H9 (cell line): ENCODE results near the gene KLC4. TPM values are rescaled to one million over a fixed set of nuclear protein-coding genes. Genes with fewer than 3 reads are reported as not detected.
A peak's percentile ranks its signal among the peaks of the same experiment; 100 is the strongest.

Source experiments
- DNase-seq: peaks from one replicate; pipeline ENCODE4 v3.0.0-alpha.2; 2017
- H2AFZ ChIP-seq: one replicate; pipeline ENCODE4 v1.6.1; 2013; ENCODE audit warnings: mild to moderate bottlenecking, low read length, control low read depth, moderate library complexity
- H2AK5ac ChIP-seq: 2 replicates; pipeline ENCODE4 v1.6.1; 2013; ENCODE audit warnings: low read length, control low read depth, mixed read lengths; ENCODE audit not compliant: insufficient read length
- H2BK120ac ChIP-seq: one replicate; pipeline ENCODE4 v1.6.1; 2013; ENCODE audit warnings: low read depth, mild to moderate bottlenecking, low read length, control low read depth, inconsistent platforms; ENCODE audit not compliant: poor library complexity, severe bottlenecking
- H2BK12ac ChIP-seq: 2 replicates; pipeline ENCODE4 v1.6.1; 2013; ENCODE audit warnings: low read length, control low read depth, mixed read lengths, low read depth; ENCODE audit not compliant: insufficient read length
- H2BK15ac ChIP-seq: 2 replicates; pipeline ENCODE4 v1.6.1; 2013; ENCODE audit warnings: low read depth, low read length, control low read depth
- H2BK20ac ChIP-seq: one replicate; pipeline ENCODE4 v1.6.1; 2013; ENCODE audit warnings: low read depth, mild to moderate bottlenecking, low read length, control low read depth, inconsistent platforms; ENCODE audit not compliant: poor library complexity, severe bottlenecking
- H2BK5ac ChIP-seq: 2 replicates; pipeline ENCODE4 v1.6.1; 2013; ENCODE audit warnings: low read length, control low read depth, mixed read lengths; ENCODE audit not compliant: insufficient read length
- H3K14ac ChIP-seq: 2 replicates; pipeline ENCODE4 v1.6.1; 2013; ENCODE audit warnings: low read length, control low read depth; ENCODE audit not compliant: insufficient read depth
- H3K18ac ChIP-seq: 2 replicates; pipeline ENCODE4 v1.6.1; 2013; ENCODE audit warnings: low read depth, mild to moderate bottlenecking, mixed read lengths, low read length, control low read depth; ENCODE audit not compliant: insufficient read length
- H3K23ac ChIP-seq: 2 replicates; pipeline ENCODE4 v1.6.1; 2013; ENCODE audit warnings: low read length, control low read depth, mixed read lengths, low read depth; ENCODE audit not compliant: insufficient read length
- H3K23me2 ChIP-seq: 2 replicates; pipeline ENCODE4 v1.6.1; 2013; ENCODE audit warnings: low read depth, mild to moderate bottlenecking, mixed read lengths, low read length, control low read depth; ENCODE audit not compliant: insufficient read length, poor library complexity, severe bottlenecking
- H3K27ac ChIP-seq: 2 replicates; pipeline ENCODE4 v1.5.1; 2013; ENCODE audit warnings: low read length, control low read depth, mixed read lengths, low read depth; ENCODE audit not compliant: insufficient read length
- H3K27me3 ChIP-seq: 2 replicates; pipeline ENCODE4 v1.6.1; 2013; ENCODE audit warnings: low read length, control low read depth, inconsistent platforms; ENCODE audit not compliant: insufficient read depth
- H3K4ac ChIP-seq: 2 replicates; pipeline ENCODE4 v1.6.1; 2013; ENCODE audit warnings: low read depth, mild to moderate bottlenecking, control low read depth, inconsistent platforms, low read length, moderate library complexity
- H3K4me1 ChIP-seq: 2 replicates; pipeline ENCODE4 v1.6.1; 2013; ENCODE audit warnings: low read length, control low read depth, inconsistent platforms; ENCODE audit not compliant: insufficient read depth
- H3K4me2 ChIP-seq: 2 replicates; pipeline ENCODE4 v1.6.1; 2013; ENCODE audit warnings: low read length, control low read depth, mixed read lengths; ENCODE audit not compliant: insufficient read length, insufficient read depth
- H3K56ac ChIP-seq: 2 replicates; pipeline ENCODE4 v1.6.1; 2013; ENCODE audit warnings: low read depth, mild to moderate bottlenecking, mixed read lengths, low read length, control low read depth; ENCODE audit not compliant: insufficient read length
- H3K79me1 ChIP-seq: 2 replicates; pipeline ENCODE4 v1.6.1; 2013; ENCODE audit warnings: low read depth, mild to moderate bottlenecking, moderate library complexity, low read length, control low read depth, inconsistent platforms; ENCODE audit not compliant: insufficient read depth, poor library complexity, severe bottlenecking
- H3K79me2 ChIP-seq: 2 replicates; pipeline ENCODE4 v1.6.1; 2013; ENCODE audit warnings: low read length, control low read depth, inconsistent platforms; ENCODE audit not compliant: insufficient read depth
- H3K9ac ChIP-seq: 2 replicates; pipeline ENCODE4 v1.6.1; 2013; ENCODE audit warnings: low read length, control low read depth, mixed read lengths; ENCODE audit not compliant: insufficient read length; ENCODE audit errors: extremely low read depth
- H3K9me3 ChIP-seq: one replicate; pipeline ENCODE4 v1.6.1; 2013; ENCODE audit warnings: low read depth, low read length, inconsistent platforms; ENCODE audit not compliant: control insufficient read depth
- H3T11ph ChIP-seq: one replicate; pipeline ENCODE4 v1.6.1; 2013; ENCODE audit warnings: mild to moderate bottlenecking, low read length, control low read depth, inconsistent platforms
- H4K20me1 ChIP-seq: one replicate; pipeline ENCODE4 v1.6.1; 2013; ENCODE audit not compliant: control insufficient read depth, insufficient read length, insufficient read depth
- H4K5ac ChIP-seq: 2 replicates; pipeline ENCODE4 v1.6.1; 2013; ENCODE audit warnings: low read depth, mild to moderate bottlenecking, mixed read lengths, low read length, control low read depth; ENCODE audit not compliant: insufficient read length
- H4K8ac ChIP-seq: replicated peaks from 2 replicates; pipeline ENCODE4 v1.6.1; 2013; ENCODE audit warnings: low read length, control low read depth, mixed read lengths, low read depth; ENCODE audit not compliant: insufficient read length
- H4K91ac ChIP-seq: 2 replicates; pipeline ENCODE4 v1.6.1; 2013; ENCODE audit warnings: low read depth, mild to moderate bottlenecking, moderate library complexity, mixed read lengths, low read length, control low read depth; ENCODE audit not compliant: insufficient read length
- H3K27ac Mint-ChIP-seq, 3 experiments: 2 replicates in 2 of 3; 3 replicates in 1 of 3; pipeline ENCODE4 v1.8.0; 2020 to 2021; ENCODE audit warnings: mixed read lengths in 3 of 3, mild to moderate bottlenecking in 1 of 3, moderate library complexity in 1 of 3
- H3K27me3 Mint-ChIP-seq: 2 replicates; pipeline ENCODE4 v1.8.0; 2021; ENCODE audit warnings: low read depth, mild to moderate bottlenecking, moderate library complexity, mixed read lengths
- H3K36me3 Mint-ChIP-seq, 3 experiments: 2 replicates in 2 of 3; 3 replicates in 1 of 3; pipeline ENCODE4 v1.8.0; 2020 to 2021; ENCODE audit warnings: low read depth in 3 of 3, mixed read lengths in 3 of 3; ENCODE audit not compliant: insufficient read depth in 1 of 3
- H3K4me1 Mint-ChIP-seq, 2 experiments: 2 replicates each; pipeline ENCODE4 v1.8.0; 2020; ENCODE audit warnings: mixed read lengths in 2 of 2
- H3K4me3 Mint-ChIP-seq, 2 experiments: 2 replicates in 1 of 2; 3 replicates in 1 of 2; pipeline ENCODE4 v1.8.0; 2020 to 2021; ENCODE audit warnings: mild to moderate bottlenecking in 2 of 2, mixed read lengths in 2 of 2, moderate library complexity in 1 of 2
- H3K9me3 Mint-ChIP-seq, 2 experiments: 2 replicates in 1 of 2; 3 replicates in 1 of 2; pipeline ENCODE4 v1.8.0; 2020; ENCODE audit warnings: mild to moderate bottlenecking in 2 of 2, mixed read lengths in 2 of 2, moderate library complexity in 1 of 2
- WGBS: extraction: QIAGEN DNeasy Blood & Tissue Kit; methylation state at CpG from one replicate; pipeline ENCODE4 v1.1.7; 2013; ENCODE audit warnings: missing lambda C conversion rate, low lambda C conversion rate, mixed read lengths; ENCODE audit not compliant: insufficient read length; ENCODE audit errors: extremely low coverage; 5-methylcytosine and 5-hydroxymethylcytosine counted together
- total RNA-seq: library from RNA; stranded (reverse); gene quantifications from 2 replicates; pipeline ENCODE4 v1.2.1, GENCODE V29; 2021
- TF ChIP-seq, protein P1 (sequence below): fragments of 200-600 bp; sonication (generic); conservative IDR thresholded peaks from 3 replicates; pipeline ENCODE4 v1.8.0; 2021; ENCODE audit warnings: antibody characterized with exemption, mild to moderate bottlenecking

Gene KLC4
- total RNA-seq, 1 experiment from 2014 or later, result 29.7 TPM

DNA sequence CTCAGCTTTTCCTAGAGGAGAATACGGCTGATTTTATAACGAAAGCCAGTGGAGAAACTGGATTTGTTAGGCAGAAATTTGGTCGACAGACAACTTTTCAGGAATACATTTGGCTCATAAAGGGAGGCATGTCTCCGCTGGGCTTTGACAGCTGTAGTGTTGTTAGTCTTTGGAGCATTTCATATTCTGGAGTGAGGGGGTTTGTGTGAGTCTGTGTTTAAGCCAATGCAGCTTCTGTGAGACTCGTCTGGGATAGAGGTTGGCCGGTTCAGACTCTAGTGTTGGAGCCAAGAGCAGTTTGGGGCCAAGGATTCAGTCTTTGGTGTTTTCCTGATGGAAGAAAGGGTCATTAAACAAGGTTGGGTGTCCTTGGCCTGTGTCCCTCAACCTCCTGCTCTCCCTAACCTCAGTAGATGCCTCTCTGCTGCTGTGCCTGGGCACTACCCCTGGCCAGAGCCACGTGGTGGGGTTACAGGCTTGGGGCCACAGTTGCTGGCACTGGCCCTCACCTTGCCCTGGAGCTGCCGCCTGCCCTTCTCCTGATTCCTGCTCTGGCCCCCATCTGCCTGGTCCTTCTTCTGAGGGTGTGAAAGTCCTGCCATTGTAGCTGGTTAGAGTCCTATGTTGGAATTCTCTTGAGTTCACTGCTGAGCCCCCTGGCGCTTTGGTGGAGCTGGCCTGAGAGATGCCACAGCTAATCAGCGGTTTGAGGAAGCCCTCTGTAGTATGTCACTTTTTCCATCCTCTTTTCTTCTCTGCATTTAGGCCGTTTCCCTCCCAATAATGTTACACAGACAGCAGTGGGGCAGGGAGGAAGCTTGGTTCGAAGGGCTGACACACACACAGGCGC is 23.6 kb downstream of the KLC4 start:
- Histone ChIP-seq H3K9me3 (no peaks in the 10 kb centered on the region), H4K20me1 (no peaks in the 10 kb centered on the region), H2BK20ac (no peak overlapping the region), H3K23me2 (no peaks in the 10 kb centered on the region), H3K4ac (no peak overlapping the region), H4K8ac (no peak overlapping the region), H2BK5ac (no peak overlapping the region), H4K91ac (no peak overlapping the region), H3K23ac (no peak overlapping the region), H3T11ph (no peak overlapping the region), H4K5ac (no peak overlapping the region), H2BK15ac (no peak overlapping the region), H3K27ac (no peak overlapping the region), H3K56ac (no peak overlapping the region), H3K18ac (no peak overlapping the region), H2AK5ac (no peak overlapping the region), H3K4me2 (no peak overlapping the region), H3K9ac (no peak overlapping the region), H2BK12ac (no peak overlapping the region), H3K27me3 (no peaks in the 10 kb centered on the region), H3K79me2 (peaks cover 37% of the 10 kb centered on the region; the same call in 1 of the 2 replicates), H3K4me1 (peaks cover 5% of the 10 kb centered on the region; the same call in 1 of the 2 replicates), H3K79me1 (peaks cover 6% of the 10 kb centered on the region), H2BK120ac (no peak overlapping the region), H2AFZ (no peak overlapping the region), H3K14ac (no peak overlapping the region)
- DNase-seq, result no peak
- peak overlapping the region in 1 of 2 experiments; percentile 5; a peak in 1 of 5 replicates for H3K4me3 Mint-ChIP-seq
- peaks cover 4 to 9% (median 4%) of the 10 kb centered on the region in 3 experiments; a peak in 5 of 7 replicates for H3K36me3 Mint-ChIP-seq
- peaks cover 40 to 42% of the 10 kb centered on the region in 2 experiments for H3K4me1 Mint-ChIP-seq
- WGBS, result no CpG with 5 or more reads among the region's 13 CpGs
- H3K9me3 Mint-ChIP-seq, result no peaks in the 10 kb centered on the region
- peak overlapping the region in 1 of 3 experiments; percentile 46; a peak in 1 of 7 replicates for H3K27ac Mint-ChIP-seq
- TF ChIP-seq, protein P1, sequence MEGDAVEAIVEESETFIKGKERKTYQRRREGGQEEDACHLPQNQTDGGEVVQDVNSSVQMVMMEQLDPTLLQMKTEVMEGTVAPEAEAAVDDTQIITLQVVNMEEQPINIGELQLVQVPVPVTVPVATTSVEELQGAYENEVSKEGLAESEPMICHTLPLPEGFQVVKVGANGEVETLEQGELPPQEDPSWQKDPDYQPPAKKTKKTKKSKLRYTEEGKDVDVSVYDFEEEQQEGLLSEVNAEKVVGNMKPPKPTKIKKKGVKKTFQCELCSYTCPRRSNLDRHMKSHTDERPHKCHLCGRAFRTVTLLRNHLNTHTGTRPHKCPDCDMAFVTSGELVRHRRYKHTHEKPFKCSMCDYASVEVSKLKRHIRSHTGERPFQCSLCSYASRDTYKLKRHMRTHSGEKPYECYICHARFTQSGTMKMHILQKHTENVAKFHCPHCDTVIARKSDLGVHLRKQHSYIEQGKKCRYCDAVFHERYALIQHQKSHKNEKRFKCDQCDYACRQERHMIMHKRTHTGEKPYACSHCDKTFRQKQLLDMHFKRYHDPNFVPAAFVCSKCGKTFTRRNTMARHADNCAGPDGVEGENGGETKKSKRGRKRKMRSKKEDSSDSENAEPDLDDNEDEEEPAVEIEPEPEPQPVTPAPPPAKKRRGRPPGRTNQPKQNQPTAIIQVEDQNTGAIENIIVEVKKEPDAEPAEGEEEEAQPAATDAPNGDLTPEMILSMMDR, result no peak
- H3K27me3 Mint-ChIP-seq, result no peaks in the 10 kb centered on the region
